ENCODE results near the gene TTC3. TPM values are rescaled to one million over a fixed set of nuclear protein-coding genes. Genes with fewer than 3 reads are reported as not detected.

TTC3 gene
- total RNA-seq, 1 experiment from 2014 or later = 68.0 TPM

GRCh38 chr21:37207441-37208009 lies 134.5 kb downstream of the TTC3 start:
- CTCF ChIA-PET = interaction anchor here (1.2 kb wide), 1 partner anchor 40 kb away, joined by 5 read pairs; no protein-coding TSS in a partner anchor
- H3K27ac Mint-ChIP-seq (ENCODE audit: unreplicated experiment) = no peak overlapping the region
- peak; percentile 32 for DNase-seq
- no TSS peak for BruUV-seq (replicated peaks)
- peaks cover 16% of the 10 kb centered on the region for H3K4me1 Mint-ChIP-seq (ENCODE audit: low read depth, unreplicated experiment)
- H3K9me3 Mint-ChIP-seq (ENCODE audit: low read depth, unreplicated experiment) = no peaks in the 10 kb centered on the region
- intact Hi-C loops (cut with micrococcal nuclease; ENCODE audit: unreplicated experiment) = no loop called here
- no peak overlapping the region for H3K4me3 Mint-ChIP-seq (ENCODE audit: low read depth, unreplicated experiment)
- peaks cover 13% of the 10 kb centered on the region for H3K36me3 Mint-ChIP-seq (ENCODE audit: insufficient read depth, unreplicated experiment)
- TF ChIP-seq CTCF (IDR thresholded peaks at IDR 0.05; ENCODE audit: unreplicated experiment) = no peak
- no peaks in the 10 kb centered on the region for H3K27me3 Mint-ChIP-seq (ENCODE audit: unreplicated experiment)

GRCh38 chr21:37208056-37208721 lies 135.1 kb downstream of the TTC3 start:
- Mint-ChIP-seq H3K4me1 (ENCODE audit: low read depth, unreplicated experiment) (peaks cover 16% of the 10 kb centered on the region), H3K27me3 (ENCODE audit: unreplicated experiment) (no peaks in the 10 kb centered on the region), H3K9me3 (ENCODE audit: low read depth, unreplicated experiment) (no peaks in the 10 kb centered on the region), H3K4me3 (ENCODE audit: low read depth, unreplicated experiment) (peak overlapping the region; percentile 24), H3K36me3 (ENCODE audit: insufficient read depth, unreplicated experiment) (peaks cover 13% of the 10 kb centered on the region), H3K27ac (ENCODE audit: unreplicated experiment) (no peak overlapping the region)
- peak; percentile 19 for DNase-seq
- BruUV-seq (replicated peaks) = no TSS peak
- CTCF ChIA-PET = interaction anchor here (0.6 to 1.2 kb wide), 2 partner anchors 41 to 245 kb away, joined by 4 to 5 read pairs; no protein-coding TSS in a partner anchor
- TF ChIP-seq CTCF (IDR thresholded peaks at IDR 0.05; ENCODE audit: unreplicated experiment) = no peak
- intact Hi-C loops (cut with micrococcal nuclease; ENCODE audit: unreplicated experiment) = no loop called here

- H3K4me1 Mint-ChIP-seq (ENCODE audit: low read depth, unreplicated experiment) = peaks cover 16% of the 10 kb centered on the region
- intact Hi-C loops (cut with micrococcal nuclease; ENCODE audit: unreplicated experiment) = no loop called here
- H3K27me3 Mint-ChIP-seq (ENCODE audit: unreplicated experiment) = no peaks in the 10 kb centered on the region
- TF ChIP-seq CTCF (IDR thresholded peaks at IDR 0.05; ENCODE audit: unreplicated experiment) = no peak
- DNase-seq = no peak
- peak overlapping the region; percentile 24 for H3K4me3 Mint-ChIP-seq (ENCODE audit: low read depth, unreplicated experiment)
- CTCF ChIA-PET = interaction anchor here (0.6 kb wide), 1 partner anchor 246 kb away, joined by 4 read pairs; no protein-coding TSS in a partner anchor
- H3K36me3 Mint-ChIP-seq (ENCODE audit: insufficient read depth, unreplicated experiment) = peaks cover 13% of the 10 kb centered on the region
- no TSS peak for BruUV-seq (replicated peaks)
- no peak overlapping the region for H3K27ac Mint-ChIP-seq (ENCODE audit: unreplicated experiment)
- H3K9me3 Mint-ChIP-seq (ENCODE audit: low read depth, unreplicated experiment) = no peaks in the 10 kb centered on the region
Measured at GRCh38 chr21:37208741-37209225, 135.7 kb downstream of the TTC3 start.

- H3K27me3 Mint-ChIP-seq (ENCODE audit: unreplicated experiment) = no peaks in the 10 kb centered on the region
- H3K4me3 Mint-ChIP-seq (ENCODE audit: low read depth, unreplicated experiment) = no peak overlapping the region
- BruUV-seq (replicated peaks) = no TSS peak
- H3K4me1 Mint-ChIP-seq (ENCODE audit: low read depth, unreplicated experiment) = peaks cover 9% of the 10 kb centered on the region
- no peak for TF ChIP-seq CTCF (IDR thresholded peaks at IDR 0.05; ENCODE audit: unreplicated experiment)
- no peak for DNase-seq
- no peaks in the 10 kb centered on the region for H3K9me3 Mint-ChIP-seq (ENCODE audit: low read depth, unreplicated experiment)
- intact Hi-C loops (cut with micrococcal nuclease; ENCODE audit: unreplicated experiment) = no loop called here
- H3K27ac Mint-ChIP-seq (ENCODE audit: unreplicated experiment) = no peak overlapping the region
- peaks cover 13% of the 10 kb centered on the region for H3K36me3 Mint-ChIP-seq (ENCODE audit: insufficient read depth, unreplicated experiment)
- CTCF ChIA-PET = no interaction called here
Measured at GRCh38 chr21:37210130-37210529, 137.1 kb downstream of the TTC3 start.
